K562 (cell line): ENCODE measurements around the gene ANKH. TPM values are rescaled to one million over a fixed set of nuclear protein-coding genes. Genes with fewer than 3 reads are reported as not detected.

Source experiments
- ATAC-seq: fragments of 200-7000 bp; cut with Tn5 transposase; 3 replicates; pipeline ENCODE4 v1.9.1; 2020; ENCODE audit warnings: moderate library complexity
- BruUV-seq: library from RNA; stranded (reverse); fragments of 400-500 nt; replicated peaks from 2 replicates; lab custom pipeline; 2021; lab: Mats Ljungman, UMichigan
- CTCF ChIA-PET: fragments of 300-600 bp; formaldehyde crosslinking; extraction: SDS; loops from one replicate; lab custom pipeline; 2021; ENCODE audit warnings: low intra/inter-chr PET ratio; lab: Yijun Ruan, JAX
- POLR2A ChIA-PET: fragments of 300-600, 350-650 bp; sonication (Branson Sonifier 250); formaldehyde crosslinking; extraction: SDS; loops from one replicate; lab custom pipeline; 2021; ENCODE audit warnings: antibody characterized with exemption, inconsistent platforms; lab: Yijun Ruan, JAX
- DNase-seq, 4 experiments: peaks; one replicate each; pipeline versions ENCODE4 v3.0.0 to v3.0.0-alpha.2; 2011 to 2018; ENCODE audit warnings: low spot score in 3 of 4, mixed read lengths in 3 of 4; ENCODE audit errors: extremely low read depth in 1 of 4
- FAIRE-seq: peaks from 2 replicates; lab custom pipeline; 2011; peaks lifted over from hg19 to GRCh38; lab: Jason Lieb, UNC
- H2AFZ ChIP-seq: 2 replicates; pipeline ENCODE4 v1.6.0; 2011; ENCODE audit warnings: low read depth, low read length, control low read depth, inconsistent platforms
- H3K27ac ChIP-seq: fragments of 200-600 bp; 3 replicates; pipeline ENCODE4 v1.8.0; 2011; ENCODE audit warnings: low read depth, mild to moderate bottlenecking, control low read depth, inconsistent platforms, low read length, moderate library complexity, mixed read lengths; ENCODE audit errors: extremely low read depth
- H3K27me3 ChIP-seq, 2 experiments: fragments of 300-600 bp in 1 of 2; 2 replicates in 1 of 2; 3 replicates in 1 of 2; pipeline versions ENCODE4 v1.6.0 to v1.8.0; 2011; ENCODE audit warnings: inconsistent platforms in 2 of 2, low read length in 2 of 2, mild to moderate bottlenecking in 1 of 2, mixed read lengths in 1 of 2, moderate library complexity in 1 of 2; ENCODE audit not compliant: control insufficient read depth in 2 of 2, insufficient read depth in 2 of 2
- H3K36me3 ChIP-seq: fragments of 300-600 bp; 3 replicates; pipeline ENCODE4 v1.8.0; 2011; ENCODE audit warnings: mild to moderate bottlenecking, low read length, inconsistent platforms; ENCODE audit not compliant: control insufficient read depth, insufficient read depth
- H3K4me1 ChIP-seq, 2 experiments: fragments of 200-600 bp in 1 of 2; replicated peaks in 1 of 2; 2 replicates in 1 of 2; 3 replicates in 1 of 2; pipeline versions ENCODE4 v1.5.1 to v1.8.0; 2011; ENCODE audit warnings: inconsistent platforms in 2 of 2, low read length in 2 of 2, mild to moderate bottlenecking in 1 of 2, mixed read lengths in 1 of 2, moderate library complexity in 1 of 2; ENCODE audit not compliant: control insufficient read depth in 2 of 2, insufficient read depth in 2 of 2
- H3K4me2 ChIP-seq: 2 replicates; pipeline ENCODE4 v1.6.1; 2011; ENCODE audit warnings: low read length, control low read depth, inconsistent platforms, mixed read lengths; ENCODE audit not compliant: insufficient read depth
- H3K4me3 ChIP-seq: fragments of 200-600 bp; sonication (generic), shearing (Covaris generic); 2 replicates; pipeline ENCODE4 v1.5.1; 2016; ENCODE audit warnings: control low read depth, inconsistent platforms
- H3K79me2 ChIP-seq: fragments of 200-600 bp; 3 replicates; pipeline ENCODE4 v1.8.0; 2011; ENCODE audit warnings: low read length, inconsistent platforms; ENCODE audit not compliant: control insufficient read depth, insufficient read depth
- H3K9ac ChIP-seq, 2 experiments: 2 replicates each; pipeline versions ENCODE4 v1.6.0 to v1.6.1; 2011; ENCODE audit warnings: low read depth in 2 of 2, low read length in 2 of 2, control low read depth in 1 of 2, inconsistent platforms in 1 of 2, mild to moderate bottlenecking in 1 of 2, mixed read lengths in 1 of 2; ENCODE audit not compliant: insufficient read depth in 1 of 2
- H3K9me1 ChIP-seq: one replicate; pipeline ENCODE4 v1.6.0; 2011; ENCODE audit warnings: inconsistent platforms, mild to moderate bottlenecking, low read length, moderate library complexity; ENCODE audit not compliant: control insufficient read depth, insufficient read depth
- H3K9me3 ChIP-seq: replicated peaks from 2 replicates; pipeline ENCODE4 v1.5.1; 2011; ENCODE audit warnings: low read depth, low read length, inconsistent platforms; ENCODE audit not compliant: control insufficient read depth, insufficient read depth
- H4K20me1 ChIP-seq: replicated peaks from 2 replicates; pipeline ENCODE4 v1.6.1; 2011; ENCODE audit warnings: low read length, inconsistent platforms, mixed read lengths; ENCODE audit not compliant: control insufficient read depth, insufficient read depth
- CEBPB ChIP-seq: fragments of 450-650 bp; IDR thresholded peaks from 2 replicates; pipeline ENCODE4 v1.6.1; 2016; ENCODE audit warnings: missing genetic modification characterization, missing compliant biosample characterization
- CEBPG ChIP-seq, 3 experiments: fragments of 200-800 bp in 1 of 3; sonication (Bioruptor generic) in 1 of 3; sonication (generic) in 1 of 3; formaldehyde crosslinking in 1 of 3; IDR thresholded peaks in 2 of 3; conservative IDR thresholded peaks in 1 of 3; 2 replicates each; pipeline versions ENCODE4 v1.6.1 to v1.8.0; 2016 to 2022; ENCODE audit warnings: missing compliant biosample characterization in 2 of 3, missing genetic modification characterization in 2 of 3, mild to moderate bottlenecking in 1 of 3, missing genetic modification reagents in 1 of 3
- EWSR1 ChIP-seq: fragments of 450-650 bp; IDR thresholded peaks from 2 replicates; pipeline ENCODE4 v1.6.1; 2018; ENCODE audit warnings: borderline replicate concordance, mild to moderate bottlenecking, low read depth, moderate library complexity; ENCODE audit not compliant: partially characterized antibody
- HOXB6 ChIP-seq: fragments of 250-450 bp; sonication (Bioruptor Pico); IDR thresholded peaks from 2 replicates; pipeline ENCODE4 v1.5.1; 2022; ENCODE audit warnings: mild to moderate bottlenecking, borderline replicate concordance
- NFE2L1 ChIP-seq: fragments of 450-650 bp; IDR thresholded peaks from 2 replicates; pipeline ENCODE4 v1.6.1; 2016; ENCODE audit warnings: missing genetic modification characterization, low read depth, mild to moderate bottlenecking, missing compliant biosample characterization, moderate library complexity, borderline replicate concordance
- WGBS: fragments of 100-300 bp; shearing (Covaris generic); methylation state at CpG from one replicate; pipeline ENCODE4 v1.1.6; 2016; ENCODE audit warnings: low coverage, mixed read lengths; ENCODE audit not compliant: insufficient coverage; ENCODE audit errors: missing lambda C conversion rate; 5-methylcytosine and 5-hydroxymethylcytosine counted together
- in situ Hi-C: fragments of 300-500 bp; cut with MboI; formaldehyde crosslinking; loops from 4 replicates; pipeline ENCODE4 v1.15.0; 2018; ENCODE audit warnings: inconsistent platforms, mixed read lengths
- intact Hi-C: fragments of 100-400 bp; cut with micrococcal nuclease; formaldehyde crosslinking; loops from 2 replicates; pipeline ENCODE4 v1.14.2; 2022
- polyA plus RNA-seq, 8 experiments: library from polyadenylated mRNA; depleted of rRNA in 4 of 8; stranded (reverse) in 5 of 8; unstranded in 3 of 8; fragments of >200 nt; fragmentation: Nextera tagmentation in 2 of 8; fragmentation: Illumina TruSeq in 1 of 8; extraction: Ambion mirVana in 2 of 8; extraction: Trizol in 1 of 8; gene quantifications; 2 replicates each; pipeline versions ENCODE4 v1.2.1 to v1.2.3, GENCODE V29; 2011 to 2014; ENCODE audit warnings: inconsistent platforms in 1 of 8, missing spikeins in 1 of 8
- total RNA-seq, 7 experiments: library from RNA; depleted of rRNA in 6 of 7; stranded (reverse); fragments of >200 nt in 6 of 7; fragmentation: Illumina TruSeq in 2 of 7; extraction: Trizol in 2 of 7; gene quantifications; 2 replicates each; pipeline versions ENCODE4 v1.2.1 to v1.2.3, GENCODE V29; 2011 to 2021; ENCODE audit warnings: low replicate concordance in 1 of 7
- TF ChIP-seq, protein P1 (sequence below): fragments of 250-450 bp; sonication (Bioruptor Pico); IDR thresholded peaks from 2 replicates; pipeline ENCODE4 v1.4.0; 2020; ENCODE audit warnings: mild to moderate bottlenecking, moderate library complexity, borderline replicate concordance
- TF ChIP-seq, protein P2 (sequence below): fragments of 250-450 bp; sonication (Bioruptor Pico); IDR thresholded peaks from 2 replicates; pipeline ENCODE4 v1.9.0; 2021; ENCODE audit warnings: mild to moderate bottlenecking, inconsistent platforms
- TF ChIP-seq, protein P3 (sequence below): sonication (generic); formaldehyde crosslinking; IDR thresholded peaks from 2 replicates; pipeline ENCODE4 v1.8.0; 2023; ENCODE audit warnings: mild to moderate bottlenecking, missing genetic modification reagents

Gene ANKH
- total and polyA plus RNA-seq, 9 of the 15 experiments (the other 6 are each of a cell fraction or from before 2014, with no cell fraction given) = 0.79 to 12.2 (median 4.5) TPM

DNA sequence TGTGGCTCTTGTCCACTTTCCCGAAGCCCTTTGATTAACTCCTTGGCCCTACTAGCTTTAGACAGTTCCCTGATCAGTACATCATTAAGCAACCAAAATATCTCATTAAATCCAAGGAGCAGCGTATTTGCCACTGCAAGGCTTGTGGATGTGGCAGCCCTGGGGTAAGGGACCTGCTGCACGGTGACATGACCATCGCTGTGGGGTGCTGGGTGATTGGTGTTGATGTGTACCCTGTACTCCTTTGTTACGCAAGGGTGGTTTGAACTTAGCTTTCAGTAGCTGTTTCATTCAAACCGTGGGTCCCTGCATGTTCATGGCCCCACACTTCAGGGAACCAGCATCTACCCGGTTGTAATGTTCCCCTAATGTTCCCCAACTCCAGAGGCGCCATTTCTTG is 166.0 kb downstream of the ANKH start:
- TF ChIP-seq, protein P1, sequence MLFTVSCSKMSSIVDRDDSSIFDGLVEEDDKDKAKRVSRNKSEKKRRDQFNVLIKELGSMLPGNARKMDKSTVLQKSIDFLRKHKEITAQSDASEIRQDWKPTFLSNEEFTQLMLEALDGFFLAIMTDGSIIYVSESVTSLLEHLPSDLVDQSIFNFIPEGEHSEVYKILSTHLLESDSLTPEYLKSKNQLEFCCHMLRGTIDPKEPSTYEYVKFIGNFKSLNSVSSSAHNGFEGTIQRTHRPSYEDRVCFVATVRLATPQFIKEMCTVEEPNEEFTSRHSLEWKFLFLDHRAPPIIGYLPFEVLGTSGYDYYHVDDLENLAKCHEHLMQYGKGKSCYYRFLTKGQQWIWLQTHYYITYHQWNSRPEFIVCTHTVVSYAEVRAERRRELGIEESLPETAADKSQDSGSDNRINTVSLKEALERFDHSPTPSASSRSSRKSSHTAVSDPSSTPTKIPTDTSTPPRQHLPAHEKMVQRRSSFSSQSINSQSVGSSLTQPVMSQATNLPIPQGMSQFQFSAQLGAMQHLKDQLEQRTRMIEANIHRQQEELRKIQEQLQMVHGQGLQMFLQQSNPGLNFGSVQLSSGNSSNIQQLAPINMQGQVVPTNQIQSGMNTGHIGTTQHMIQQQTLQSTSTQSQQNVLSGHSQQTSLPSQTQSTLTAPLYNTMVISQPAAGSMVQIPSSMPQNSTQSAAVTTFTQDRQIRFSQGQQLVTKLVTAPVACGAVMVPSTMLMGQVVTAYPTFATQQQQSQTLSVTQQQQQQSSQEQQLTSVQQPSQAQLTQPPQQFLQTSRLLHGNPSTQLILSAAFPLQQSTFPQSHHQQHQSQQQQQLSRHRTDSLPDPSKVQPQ (CRISPR knock-in tag) = no peak
- TF ChIP-seq, protein P2, sequence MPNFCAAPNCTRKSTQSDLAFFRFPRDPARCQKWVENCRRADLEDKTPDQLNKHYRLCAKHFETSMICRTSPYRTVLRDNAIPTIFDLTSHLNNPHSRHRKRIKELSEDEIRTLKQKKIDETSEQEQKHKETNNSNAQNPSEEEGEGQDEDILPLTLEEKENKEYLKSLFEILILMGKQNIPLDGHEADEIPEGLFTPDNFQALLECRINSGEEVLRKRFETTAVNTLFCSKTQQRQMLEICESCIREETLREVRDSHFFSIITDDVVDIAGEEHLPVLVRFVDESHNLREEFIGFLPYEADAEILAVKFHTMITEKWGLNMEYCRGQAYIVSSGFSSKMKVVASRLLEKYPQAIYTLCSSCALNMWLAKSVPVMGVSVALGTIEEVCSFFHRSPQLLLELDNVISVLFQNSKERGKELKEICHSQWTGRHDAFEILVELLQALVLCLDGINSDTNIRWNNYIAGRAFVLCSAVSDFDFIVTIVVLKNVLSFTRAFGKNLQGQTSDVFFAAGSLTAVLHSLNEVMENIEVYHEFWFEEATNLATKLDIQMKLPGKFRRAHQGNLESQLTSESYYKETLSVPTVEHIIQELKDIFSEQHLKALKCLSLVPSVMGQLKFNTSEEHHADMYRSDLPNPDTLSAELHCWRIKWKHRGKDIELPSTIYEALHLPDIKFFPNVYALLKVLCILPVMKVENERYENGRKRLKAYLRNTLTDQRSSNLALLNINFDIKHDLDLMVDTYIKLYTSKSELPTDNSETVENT (CRISPR knock-in tag) = no peak
- TF ChIP-seq NFE2L1 (tag) (no peak), EWSR1 (no peak), CEBPG (CRISPR knock-in tag; IDR thresholded peaks at IDR 0.05) (no peak), CEBPG (tag; conservative IDR thresholded peaks at IDR 0.05 in 1 of 2, IDR thresholded peaks at IDR 0.05 in 1 of 2) (0 out of 4 replicates have a peak, but pooled peaks of 1 of the 2 experiments have one; percentile 21), CEBPB (tag) (peak; percentile 51), HOXB6 (CRISPR knock-in tag) (no peak)
- TF ChIP-seq, protein P3, sequence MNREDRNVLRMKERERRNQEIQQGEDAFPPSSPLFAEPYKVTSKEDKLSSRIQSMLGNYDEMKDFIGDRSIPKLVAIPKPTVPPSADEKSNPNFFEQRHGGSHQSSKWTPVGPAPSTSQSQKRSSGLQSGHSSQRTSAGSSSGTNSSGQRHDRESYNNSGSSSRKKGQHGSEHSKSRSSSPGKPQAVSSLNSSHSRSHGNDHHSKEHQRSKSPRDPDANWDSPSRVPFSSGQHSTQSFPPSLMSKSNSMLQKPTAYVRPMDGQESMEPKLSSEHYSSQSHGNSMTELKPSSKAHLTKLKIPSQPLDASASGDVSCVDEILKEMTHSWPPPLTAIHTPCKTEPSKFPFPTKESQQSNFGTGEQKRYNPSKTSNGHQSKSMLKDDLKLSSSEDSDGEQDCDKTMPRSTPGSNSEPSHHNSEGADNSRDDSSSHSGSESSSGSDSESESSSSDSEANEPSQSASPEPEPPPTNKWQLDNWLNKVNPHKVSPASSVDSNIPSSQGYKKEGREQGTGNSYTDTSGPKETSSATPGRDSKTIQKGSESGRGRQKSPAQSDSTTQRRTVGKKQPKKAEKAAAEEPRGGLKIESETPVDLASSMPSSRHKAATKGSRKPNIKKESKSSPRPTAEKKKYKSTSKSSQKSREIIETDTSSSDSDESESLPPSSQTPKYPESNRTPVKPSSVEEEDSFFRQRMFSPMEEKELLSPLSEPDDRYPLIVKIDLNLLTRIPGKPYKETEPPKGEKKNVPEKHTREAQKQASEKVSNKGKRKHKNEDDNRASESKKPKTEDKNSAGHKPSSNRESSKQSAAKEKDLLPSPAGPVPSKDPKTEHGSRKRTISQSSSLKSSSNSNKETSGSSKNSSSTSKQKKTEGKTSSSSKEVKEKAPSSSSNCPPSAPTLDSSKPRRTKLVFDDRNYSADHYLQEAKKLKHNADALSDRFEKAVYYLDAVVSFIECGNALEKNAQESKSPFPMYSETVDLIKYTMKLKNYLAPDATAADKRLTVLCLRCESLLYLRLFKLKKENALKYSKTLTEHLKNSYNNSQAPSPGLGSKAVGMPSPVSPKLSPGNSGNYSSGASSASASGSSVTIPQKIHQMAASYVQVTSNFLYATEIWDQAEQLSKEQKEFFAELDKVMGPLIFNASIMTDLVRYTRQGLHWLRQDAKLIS (CRISPR knock-in tag) = no peak
- intact Hi-C loops (no loop called here), in situ Hi-C loops (no loop called here)
- ChIA-PET CTCF (no interaction called here), POLR2A (interaction anchor here (1.3 kb wide), 1 partner anchor 28 kb away, joined by 4 read pairs; no protein-coding TSS in a partner anchor)
- Histone ChIP-seq H4K20me1 (no peaks in the 10 kb centered on the region), H3K36me3 (peaks cover 84% of the 10 kb centered on the region), H2AFZ (no peak overlapping the region), H3K27ac (peak overlapping the region; percentile 8; the same call in 1 of the 3 replicates), H3K9me3 (no peaks in the 10 kb centered on the region), H3K4me1 (peaks cover 0 to 15% of the 10 kb centered on the region in 2 experiments; a peak in 3 of 5 replicates), H3K9ac (peak overlapping the region in 1 of 2 experiments; percentile 22; a peak in 1 of 4 replicates), H3K27me3 (no peaks in the 10 kb centered on the region), H3K79me2 (no peaks in the 10 kb centered on the region), H3K4me3 (no peak overlapping the region), H3K4me2 (no peak overlapping the region), H3K9me1 (no peaks in the 10 kb centered on the region)
- DNase-seq (no peak), FAIRE-seq (no peak), ATAC-seq (no peak)
- BruUV-seq = no TSS peak
- 92% methylated on average over 8 of the region's 8 CpGs for WGBS
